DOHH2 (cell line): ENCODE results near the gene APOL2.

ENCODE experiments used
- H3F3A ChIP-seq: fragments of 200-600 bp; sonication (generic), shearing (Covaris generic); 2 replicates; pipeline ENCODE4 v1.6.0; 2016; ENCODE audit warnings: antibody characterized with exemption, mild to moderate bottlenecking; ENCODE audit not compliant: control insufficient read depth, insufficient read depth
- H3K27ac ChIP-seq: fragments of 200-600 bp; sonication (generic); 2 replicates; pipeline ENCODE4 v1.5.1; 2014; ENCODE audit warnings: low read depth, mild to moderate bottlenecking, low read length, moderate library complexity
- H3K27me3 ChIP-seq: fragments of 200-600 bp; sonication (generic); 2 replicates; pipeline ENCODE4 v1.6.1; 2014; ENCODE audit warnings: mild to moderate bottlenecking, low read length, mixed read lengths; ENCODE audit not compliant: control insufficient read depth
- H3K36me3 ChIP-seq: fragments of 200-600 bp; sonication (generic); 2 replicates; pipeline ENCODE4 v1.6.1; 2014; ENCODE audit warnings: mild to moderate bottlenecking, low read length, moderate library complexity, mixed read lengths; ENCODE audit not compliant: control insufficient read depth
- H3K4me1 ChIP-seq: fragments of 200-600 bp; sonication (generic); 2 replicates; pipeline ENCODE4 v1.6.1; 2014; ENCODE audit warnings: mild to moderate bottlenecking, low read length, mixed read lengths; ENCODE audit not compliant: control insufficient read depth
- H3K4me2 ChIP-seq: fragments of 200-600 bp; sonication (generic); 2 replicates; pipeline ENCODE4 v1.6.0; 2014; ENCODE audit warnings: mild to moderate bottlenecking, low read length, moderate library complexity
- H3K4me3 ChIP-seq: fragments of 200-600 bp; sonication (generic); 2 replicates; pipeline ENCODE4 v1.5.1; 2014; ENCODE audit warnings: mild to moderate bottlenecking, low read length, mixed read lengths
- H3K79me2 ChIP-seq: fragments of 200-600 bp; sonication (generic); 2 replicates; pipeline ENCODE4 v1.6.1; 2014; ENCODE audit warnings: mild to moderate bottlenecking, low read length, mixed read lengths; ENCODE audit not compliant: control insufficient read depth
- H3K9me2 ChIP-seq: fragments of 200-600 bp; sonication (generic); replicated peaks from 2 replicates; pipeline ENCODE4 v1.6.1; 2014; ENCODE audit warnings: mild to moderate bottlenecking, low read length, mixed read lengths; ENCODE audit not compliant: control insufficient read depth
- H3K9me3 ChIP-seq: fragments of 200-600 bp; sonication (generic); 2 replicates; pipeline ENCODE4 v1.6.1; 2014; ENCODE audit warnings: antibody characterized with exemption, low read length, mixed read lengths; ENCODE audit not compliant: control insufficient read depth, insufficient read depth
- H4K20me1 ChIP-seq: fragments of 200-600 bp; sonication (generic); 2 replicates; pipeline ENCODE4 v1.6.0; 2014; ENCODE audit warnings: low read depth, mild to moderate bottlenecking, antibody characterized with exemption, low read length, moderate library complexity; ENCODE audit not compliant: control insufficient read depth, insufficient read depth
- CTCF ChIP-seq: fragments of 200-600 bp; sonication (generic); IDR thresholded peaks from one replicate; pipeline ENCODE4 v1.5.1; 2014; ENCODE audit warnings: antibody characterized with exemption, mild to moderate bottlenecking, low read depth, low read length; ENCODE audit not compliant: poor library complexity, severe bottlenecking
- EZH2phosphoT487 ChIP-seq: fragments of 200-600 bp; sonication (generic); IDR thresholded peaks from 2 replicates; pipeline ENCODE4 v1.6.1; 2017; ENCODE audit warnings: borderline replicate concordance, mild to moderate bottlenecking, antibody characterized with exemption, low read length, moderate library complexity, mixed read lengths

APOL2 gene

DNA sequence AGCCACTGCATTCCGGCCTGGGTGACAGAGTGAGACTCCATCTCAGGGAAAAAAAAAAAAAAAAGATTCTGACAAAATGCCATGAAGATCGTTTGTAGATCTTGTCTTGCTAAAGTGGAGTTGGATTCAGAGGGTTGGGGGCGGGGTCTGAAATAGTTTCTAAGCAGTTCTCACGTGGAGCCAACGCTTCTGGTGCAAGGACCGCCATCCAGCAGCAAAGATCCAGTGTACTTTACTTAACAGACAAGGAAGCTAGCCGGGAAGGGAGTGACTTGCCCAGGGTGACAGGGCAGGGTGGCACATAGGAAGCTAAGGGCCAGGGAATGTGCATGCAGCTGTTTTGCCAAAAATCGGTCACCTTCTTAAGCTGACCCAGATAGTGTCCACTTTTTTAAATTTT, 41.1 kb upstream of the APOL2 start:
- Histone ChIP-seq H3K9me3 (no peaks in the 10 kb centered on the region), H3K27ac (no peak overlapping the region), H3K27me3 (no peaks in the 10 kb centered on the region), H3K4me1 (peaks cover 17% of the 10 kb centered on the region), H3K79me2 (no peaks in the 10 kb centered on the region), H3K36me3 (peaks cover 43% of the 10 kb centered on the region), H3K4me2 (no peak overlapping the region), H3K4me3 (no peak overlapping the region), H3F3A (peaks cover 17% of the 10 kb centered on the region), H3K9me2 (no peaks in the 10 kb centered on the region), H4K20me1 (peaks cover 9% of the 10 kb centered on the region)
- no peak for TF ChIP-seq EZH2phosphoT487
- no peak for TF ChIP-seq CTCF

- no peaks in the 10 kb centered on the region for H3K9me3 ChIP-seq
- peaks cover 17% of the 10 kb centered on the region for H3K4me1 ChIP-seq
- no peak overlapping the region for H3K4me3 ChIP-seq
- H3K36me3 ChIP-seq, result peaks cover 32% of the 10 kb centered on the region
- no peaks in the 10 kb centered on the region for H3K27me3 ChIP-seq
- H3K27ac ChIP-seq, result no peak overlapping the region
- TF ChIP-seq EZH2phosphoT487 (no peak), CTCF (no peak)
- no peak overlapping the region for H3K4me2 ChIP-seq
- no peaks in the 10 kb centered on the region for H3K79me2 ChIP-seq
- H3F3A ChIP-seq, result peaks cover 17% of the 10 kb centered on the region
- H3K9me2 ChIP-seq, result no peaks in the 10 kb centered on the region
- H4K20me1 ChIP-seq, result peaks cover 6% of the 10 kb centered on the region; the same call in 1 of the 2 replicates
Observed at GRCh38 chr22:36279219-36279666, 39.9 kb upstream of the APOL2 start.

DNA sequence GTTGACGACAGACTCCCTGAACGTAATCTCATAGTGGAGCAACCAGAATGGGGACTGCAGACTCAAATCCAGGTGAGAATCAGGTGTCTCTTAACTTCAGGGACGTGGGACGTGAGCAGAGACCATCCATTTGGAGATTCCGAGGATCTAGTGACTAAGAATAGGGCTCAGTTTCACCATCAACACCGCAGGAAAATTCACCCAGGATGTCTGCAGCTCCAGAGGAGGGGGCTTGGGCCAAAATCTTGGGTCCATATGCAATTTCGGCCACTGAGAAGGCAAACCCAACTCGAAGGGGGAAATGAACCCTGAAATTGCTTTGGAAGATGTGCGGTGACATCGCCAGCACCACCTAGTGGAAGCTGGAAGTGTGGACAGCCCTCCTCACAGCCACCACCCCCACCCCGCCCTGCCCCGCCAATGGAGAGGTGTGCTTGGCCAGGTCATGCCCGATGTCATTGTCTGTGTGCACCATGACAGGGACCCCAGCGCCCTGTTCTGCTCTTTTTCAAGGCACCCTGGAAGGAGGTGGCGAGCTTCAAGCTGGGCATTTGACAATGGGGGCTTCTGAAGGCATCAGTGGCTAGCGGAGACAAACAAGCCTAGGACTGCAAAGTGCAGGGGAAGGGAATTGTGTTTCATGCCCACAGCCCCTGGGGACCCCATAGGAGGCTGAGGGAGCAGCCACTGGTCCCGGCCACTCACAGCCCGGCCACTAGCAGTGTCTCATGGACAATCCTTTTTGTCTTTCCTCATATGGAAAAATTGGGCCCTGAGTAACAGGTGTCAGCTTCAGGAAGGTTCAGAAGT, 38.4 kb upstream of the APOL2 start:
- Histone ChIP-seq H3K27ac (no peak overlapping the region), H3K4me2 (peak overlapping the region; percentile 31), H3K9me2 (no peaks in the 10 kb centered on the region), H3K4me3 (no peak overlapping the region), H4K20me1 (0 out of 2 replicates have a peak, but pooled peaks cover 6% of the 10 kb centered on the region), H3K27me3 (no peaks in the 10 kb centered on the region), H3K4me1 (peaks cover 17% of the 10 kb centered on the region), H3K9me3 (no peaks in the 10 kb centered on the region), H3K79me2 (no peaks in the 10 kb centered on the region), H3K36me3 (peaks cover 21% of the 10 kb centered on the region), H3F3A (peaks cover 17% of the 10 kb centered on the region)
- peak; percentile 71 for TF ChIP-seq CTCF
- no peak for TF ChIP-seq EZH2phosphoT487
